OCI-LY3 (cell line): ENCODE data around the gene TDRD15.

Experiments
- CTCF ChIP-seq: fragments of 200-600, 300-600 bp; sonication (generic); IDR thresholded peaks from 2 replicates; pipeline ENCODE4 v1.5.1; 2014; ENCODE audit warnings: antibody characterized with exemption, low read length, low read depth
- EZH2phosphoT487 ChIP-seq: fragments of 200-600 bp; shearing (Covaris generic); IDR thresholded peaks from 2 replicates; pipeline ENCODE4 v1.6.1; 2018; ENCODE audit warnings: antibody characterized with exemption, mixed run types, low read depth

- TF ChIP-seq EZH2phosphoT487 (no peak), CTCF (no peak)
Measured at GRCh38 chr2:21078296-21078695, 45.5 kb upstream of the TDRD15 start.
